GM21381 (cell line): ENCODE results near the gene ERO1B.
A peak's percentile ranks its signal among the peaks of the same experiment; 100 is the strongest.
"Not testable (repeated sequence)": the region's sequence is repeated elsewhere in the genome, so short reads cannot be mapped to it uniquely, and the experiment has no call there.

Experiments used
- ATAC-seq: cut with Tn5 transposase; IDR thresholded peaks from one replicate; pipeline ENCODE4 v1.9.1; 2021; ENCODE audit warnings: mild to moderate bottlenecking, moderate library complexity; ENCODE audit not compliant: unreplicated experiment

ERO1B gene, protein sequence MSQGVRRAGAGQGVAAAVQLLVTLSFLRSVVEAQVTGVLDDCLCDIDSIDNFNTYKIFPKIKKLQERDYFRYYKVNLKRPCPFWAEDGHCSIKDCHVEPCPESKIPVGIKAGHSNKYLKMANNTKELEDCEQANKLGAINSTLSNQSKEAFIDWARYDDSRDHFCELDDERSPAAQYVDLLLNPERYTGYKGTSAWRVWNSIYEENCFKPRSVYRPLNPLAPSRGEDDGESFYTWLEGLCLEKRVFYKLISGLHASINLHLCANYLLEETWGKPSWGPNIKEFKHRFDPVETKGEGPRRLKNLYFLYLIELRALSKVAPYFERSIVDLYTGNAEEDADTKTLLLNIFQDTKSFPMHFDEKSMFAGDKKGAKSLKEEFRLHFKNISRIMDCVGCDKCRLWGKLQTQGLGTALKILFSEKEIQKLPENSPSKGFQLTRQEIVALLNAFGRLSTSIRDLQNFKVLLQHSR

DNA sequence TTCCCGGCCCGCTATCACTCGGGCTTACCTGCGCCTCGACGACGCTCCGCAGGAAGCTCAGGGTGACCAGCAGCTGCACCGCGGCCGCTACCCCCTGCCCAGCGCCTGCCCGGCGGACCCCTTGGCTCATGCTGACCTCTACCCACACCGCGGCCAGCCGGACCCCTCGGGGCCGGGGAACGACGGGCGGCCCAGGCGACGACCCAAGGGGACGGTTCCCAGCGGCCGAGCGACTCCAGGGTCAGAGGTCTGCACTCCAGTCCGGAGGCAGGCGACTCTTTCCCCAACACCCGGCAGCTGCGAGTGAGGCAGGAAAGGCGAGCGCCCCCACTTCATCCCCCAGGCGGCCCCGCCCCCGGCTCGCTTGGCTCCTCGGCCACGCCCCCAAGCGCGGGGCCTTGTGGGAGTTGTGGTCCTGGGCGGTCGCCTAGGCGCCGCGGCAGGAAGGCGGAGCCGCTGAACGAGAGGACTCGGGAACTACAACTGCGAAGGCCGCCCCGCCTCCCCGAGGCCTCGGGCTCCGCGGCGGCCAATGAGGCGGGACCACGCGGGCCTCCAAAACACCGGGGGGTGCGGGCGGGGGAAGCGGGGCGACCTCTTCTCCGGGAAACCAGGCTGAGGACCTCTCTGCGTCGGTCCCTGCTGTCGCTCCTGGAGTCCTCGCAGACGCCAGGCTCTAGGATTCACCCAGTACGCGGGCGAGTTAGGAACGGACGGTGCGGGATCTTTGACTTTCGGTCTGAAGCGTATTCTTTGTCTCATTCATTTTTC is at the start of gene ERO1B:
ERO1B (minus strand) TSS at position 305 of the 771 bp plus-strand sequence; CDS start at position 130, 175 bp downstream.
- ATAC-seq: peak; percentile 82

DNA sequence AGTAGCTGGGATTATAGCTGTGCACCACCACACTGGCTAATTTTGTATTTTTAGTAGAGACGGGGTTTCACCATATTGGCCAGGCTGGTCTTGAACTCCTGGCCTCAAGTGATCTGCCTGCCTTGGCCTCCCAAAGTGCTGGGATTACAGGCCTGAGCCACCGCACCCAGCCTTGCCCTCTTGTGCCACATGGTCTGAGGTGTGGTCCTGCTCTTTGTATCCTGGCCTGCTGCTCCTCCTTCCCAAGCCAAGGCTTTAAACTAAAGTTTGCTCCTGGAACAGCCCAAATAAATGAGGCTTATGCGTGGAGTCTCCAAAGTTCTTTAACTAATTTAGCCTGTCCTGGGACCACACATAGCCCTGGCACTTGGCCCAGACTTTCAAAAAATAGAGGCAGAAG is 49.7 kb upstream of the ERO1B start:
- not testable (repeated sequence) for ATAC-seq

- ATAC-seq: no peak
Observed at GRCh38 chr1:236326432-236326831, 44.7 kb upstream of the ERO1B start.

DNA sequence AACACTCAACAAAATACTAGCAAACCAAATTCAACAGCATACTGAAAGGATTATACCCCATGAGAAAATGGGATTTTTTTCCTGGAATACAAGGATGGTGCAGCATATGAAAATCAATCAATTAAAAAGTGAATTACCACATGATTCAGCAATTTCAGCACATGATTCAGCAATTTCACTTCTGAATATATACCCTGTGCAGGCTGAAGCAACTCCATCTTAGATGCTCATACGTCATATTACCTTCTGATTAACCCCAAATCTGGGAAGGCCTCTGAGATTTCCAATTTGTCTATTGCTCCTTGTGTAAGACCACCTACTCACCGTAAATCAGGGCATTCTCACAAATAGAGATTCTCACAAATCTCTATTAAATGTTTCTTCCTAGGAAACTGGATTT is 43.8 kb upstream of the ERO1B start:
- no peak for ATAC-seq

DNA sequence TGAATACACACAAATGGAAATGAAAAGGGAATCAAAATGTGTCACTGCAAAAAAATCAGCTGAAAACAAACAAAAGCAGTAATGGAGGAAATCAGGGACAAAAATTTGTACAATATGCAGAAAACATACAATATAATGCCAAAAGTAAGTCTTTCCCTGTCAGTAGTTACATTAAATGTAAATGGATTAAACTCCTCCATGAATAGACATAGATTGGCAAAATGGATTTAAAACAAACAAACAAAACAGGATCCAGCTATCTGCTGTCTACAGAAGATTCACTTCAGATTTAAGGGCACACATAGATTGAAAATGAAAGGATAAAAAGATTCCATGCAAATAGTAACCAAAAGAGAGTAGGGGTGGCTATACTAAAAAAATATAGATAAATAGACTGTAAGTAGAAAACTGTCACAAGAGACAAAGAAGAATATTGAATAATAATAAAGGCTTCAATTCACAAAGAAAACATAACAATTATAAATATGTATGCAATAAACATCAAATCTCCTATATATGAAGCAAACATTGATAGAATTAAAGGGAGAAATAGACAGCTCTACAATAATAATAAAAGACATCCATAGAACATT is 42.2 kb upstream of the ERO1B start:
- ATAC-seq: no peak

- no peak for ATAC-seq
Observed at GRCh38 chr1:236322566-236323409, 41.0 kb upstream of the ERO1B start.

DNA sequence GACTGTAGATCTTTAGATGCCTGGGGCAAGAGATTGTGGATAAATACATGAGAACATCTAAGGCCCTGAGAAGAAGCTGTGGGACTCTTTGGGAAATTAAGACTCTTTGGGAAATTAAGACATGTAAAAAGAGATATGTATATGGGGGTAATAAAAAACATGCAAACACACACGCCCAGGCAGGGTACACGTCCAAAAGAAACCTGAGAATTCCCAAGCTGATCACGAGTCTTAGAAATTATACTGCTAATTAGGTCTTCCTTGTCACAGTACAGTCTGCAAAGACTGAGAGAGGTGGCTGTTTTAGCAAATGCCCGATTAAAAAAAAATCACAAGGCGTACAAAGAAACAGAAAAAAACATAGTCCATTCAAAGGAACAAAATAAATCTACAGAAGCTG is 39.3 kb upstream of the ERO1B start:
- no peak for ATAC-seq

DNA sequence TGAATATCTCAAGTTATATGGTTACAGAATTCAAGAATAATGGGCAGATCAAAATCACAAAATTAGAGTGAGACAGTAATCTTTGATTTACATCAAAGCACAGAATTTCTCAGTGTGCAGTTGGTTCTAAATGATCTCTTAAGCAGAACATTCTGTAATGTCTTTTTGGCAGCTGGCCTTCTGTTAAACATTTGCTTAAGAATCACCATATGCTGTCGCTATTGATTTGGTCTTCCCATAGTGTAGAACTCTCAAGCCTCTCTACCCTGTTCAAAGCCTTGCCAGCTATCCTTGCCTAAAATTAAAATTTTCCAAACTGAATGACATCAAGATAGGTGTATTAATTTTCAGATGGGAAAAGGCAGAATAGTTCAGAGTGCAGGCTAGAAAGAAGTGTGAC is 38.9 kb upstream of the ERO1B start:
- ATAC-seq: no peak

DNA sequence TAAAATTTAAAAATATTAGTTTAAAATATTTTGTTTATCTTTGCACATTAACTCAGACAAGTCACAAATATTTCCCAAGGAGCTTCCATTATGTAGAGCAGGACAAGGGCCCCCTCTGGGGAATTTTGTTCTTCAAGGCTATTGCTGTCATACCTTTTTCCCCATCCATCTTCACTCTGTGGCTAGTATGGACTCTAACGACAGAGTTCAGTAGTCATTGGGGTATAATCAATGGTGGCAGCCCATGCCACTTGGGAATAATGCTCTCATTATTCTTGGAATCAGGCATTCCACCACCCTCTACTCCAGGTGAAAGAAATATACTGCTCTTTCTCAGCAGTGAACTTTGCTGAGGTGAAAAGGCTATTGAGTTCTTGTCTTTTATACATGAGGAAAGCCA is 38.5 kb upstream of the ERO1B start:
- no peak for ATAC-seq

GRCh38 chr1:236316437-236316836 is 34.7 kb upstream of the ERO1B start:
- ATAC-seq: no peak

GRCh38 chr1:236315518-236315917 is 33.8 kb upstream of the ERO1B start:
- ATAC-seq: no peak

GRCh38 chr1:236315092-236315491 is 33.3 kb upstream of the ERO1B start:
- no peak for ATAC-seq

GRCh38 chr1:236314050-236314449 is 32.3 kb upstream of the ERO1B start:
- ATAC-seq: not testable (repeated sequence)

- no peak for ATAC-seq
Observed at GRCh38 chr1:236313427-236313826, 31.7 kb upstream of the ERO1B start.

- ATAC-seq: no peak
Observed at GRCh38 chr1:236311040-236311439, 29.3 kb upstream of the ERO1B start.

DNA sequence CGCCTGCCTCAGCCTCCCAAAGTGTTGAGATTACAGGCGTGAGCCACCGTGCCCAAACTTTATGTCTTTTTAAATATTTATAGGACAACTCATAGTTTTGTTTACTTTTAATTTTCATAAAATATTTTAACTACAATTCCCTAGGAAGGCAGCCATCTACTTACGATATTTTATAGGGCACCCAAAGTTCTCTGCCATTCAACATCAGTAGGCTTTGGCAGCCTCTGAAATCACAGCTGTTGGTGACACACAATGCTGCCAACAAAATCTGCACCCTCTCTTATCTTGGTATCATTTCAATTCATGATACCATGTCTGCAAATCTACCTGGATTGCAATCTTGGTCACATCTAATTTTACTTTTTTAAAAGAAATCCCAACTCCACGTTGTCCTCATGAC is 27.1 kb upstream of the ERO1B start:
- ATAC-seq: no peak

- ATAC-seq: no peak
Observed at GRCh38 chr1:236307435-236307834, 25.7 kb upstream of the ERO1B start.

DNA sequence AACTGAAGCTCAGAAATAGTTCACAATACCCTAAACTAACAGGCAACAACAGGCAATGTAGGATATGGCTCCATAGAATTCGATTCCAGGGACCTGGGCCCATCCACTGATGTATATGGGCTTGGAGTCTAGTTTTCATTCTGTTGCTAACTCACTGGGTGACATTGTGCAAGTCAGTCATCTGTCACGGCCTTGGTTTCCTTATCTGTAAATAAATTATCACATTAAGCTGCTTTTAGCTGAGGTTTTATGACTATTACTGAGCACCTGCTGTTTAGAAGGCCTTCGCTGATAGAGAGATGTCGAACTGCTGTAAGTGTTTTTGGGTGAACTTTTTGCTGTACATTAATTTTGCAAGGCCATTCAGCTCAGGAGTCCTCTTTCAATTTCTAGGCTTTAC is 22.9 kb upstream of the ERO1B start:
- ATAC-seq: no peak

DNA sequence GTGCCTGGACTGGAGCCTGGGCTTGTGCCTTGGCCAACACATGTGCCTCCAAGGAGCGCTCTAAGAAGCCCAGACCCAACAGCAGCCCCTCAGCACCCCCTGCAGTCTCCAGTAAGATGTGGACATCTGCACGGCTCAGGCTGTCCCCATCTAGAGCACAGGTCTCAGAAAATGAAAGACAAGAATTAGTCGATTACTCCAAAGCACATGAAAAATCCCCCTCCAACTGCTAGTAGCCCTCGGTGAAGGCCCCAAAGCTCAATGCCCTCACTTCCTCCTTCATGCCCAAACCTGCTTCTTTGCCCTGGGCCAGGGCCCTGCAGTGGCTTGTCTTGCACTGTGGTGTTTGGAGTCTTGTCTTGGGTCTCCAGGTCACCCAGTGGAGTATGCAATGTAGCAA is 21.9 kb upstream of the ERO1B start:
- no peak for ATAC-seq

DNA sequence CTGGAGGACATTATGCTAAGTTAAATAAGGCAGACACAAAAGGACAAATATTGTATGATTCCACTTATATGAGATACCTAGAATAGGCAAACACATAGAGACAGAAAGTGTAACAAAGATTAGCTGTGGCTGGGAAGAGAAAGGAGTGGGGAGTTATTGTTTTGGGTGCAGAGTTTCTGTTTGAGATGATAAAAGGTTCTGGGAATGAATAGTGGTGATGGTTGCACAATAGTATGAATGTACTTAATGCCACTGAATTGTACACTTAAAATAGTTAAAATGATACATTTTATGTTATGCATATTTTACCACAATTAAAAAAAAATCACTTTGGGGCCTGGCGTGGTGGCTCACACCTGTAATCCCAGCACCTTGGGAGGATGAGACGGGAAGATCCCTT is 21.2 kb upstream of the ERO1B start:
- no peak for ATAC-seq

DNA sequence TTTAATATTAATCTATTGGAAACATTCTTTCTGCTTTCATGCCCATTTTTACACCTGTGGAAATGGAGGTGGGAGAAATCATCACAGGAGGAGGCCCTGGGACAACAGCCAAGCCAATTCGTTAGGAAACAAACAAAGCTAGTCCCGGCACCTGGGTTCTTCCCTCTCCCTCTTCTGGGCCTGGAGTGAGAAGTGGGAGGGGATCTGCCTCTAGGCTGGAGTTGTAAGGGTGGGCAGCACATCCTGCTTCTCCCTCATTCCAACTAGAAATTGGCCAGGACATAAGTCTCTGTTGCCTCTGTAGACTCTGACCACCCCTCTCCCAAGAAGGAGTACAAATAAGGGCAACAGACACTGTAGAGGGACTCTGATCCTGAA is 20.2 kb upstream of the ERO1B start:
- ATAC-seq: no peak
